ENCODE data around the gene PLIN1.

- TF ChIP-seq NRF1 (conservative IDR thresholded peaks at IDR 0.05; ENCODE audit: low read depth, low read length) (no peak), CTCF (IDR thresholded peaks at IDR 0.05 in 2 of 3, conservative IDR thresholded peaks at IDR 0.05 in 1 of 3; ENCODE audit: control insufficient read depth in 2 of 3, extremely low read depth in 1 of 3, insufficient read depth in 1 of 3, low read depth in 3 of 3, low read length in 3 of 3) (no peak), POLR2A (IDR thresholded peaks at IDR 0.05; ENCODE audit: low read depth, low read length) (no peak), MAX (IDR thresholded peaks at IDR 0.05; ENCODE audit: low read depth, low read length) (no peak), POLR2AphosphoS2 (IDR thresholded peaks at IDR 0.05; ENCODE audit: low read depth, low read length) (no peak), EZH2 (IDR thresholded peaks at IDR 0.05; ENCODE audit: borderline replicate concordance, control insufficient read depth, low read depth, low read length) (no peak), SRF (IDR thresholded peaks at IDR 0.05; ENCODE audit: low read depth in 2 of 2, low read length in 2 of 2) (no peak), SIN3A (IDR thresholded peaks at IDR 0.05; ENCODE audit: low read depth, low read length) (no peak), NBN (IDR thresholded peaks at IDR 0.05) (no peak), SMAD5 (IDR thresholded peaks at IDR 0.05; ENCODE audit: low read depth) (no peak), EGR1 (IDR thresholded peaks at IDR 0.05; ENCODE audit: borderline replicate concordance in 1 of 2, low read depth in 2 of 2, low read length in 2 of 2) (no peak), ATF2 (IDR thresholded peaks at IDR 0.05; ENCODE audit: low read length) (no peak), EP300 (IDR thresholded peaks at IDR 0.05; ENCODE audit: borderline replicate concordance in 1 of 2, control insufficient read depth in 1 of 2, low read depth in 2 of 2, low read length in 2 of 2) (no peak), TARDBP (IDR thresholded peaks at IDR 0.05; ENCODE audit: borderline replicate concordance) (no peak)
Observed at GRCh38 chr15:89665449-89666181, 13.6 kb downstream of the PLIN1 start.
